ENCODE measurements around the gene DAB1.

DNA sequence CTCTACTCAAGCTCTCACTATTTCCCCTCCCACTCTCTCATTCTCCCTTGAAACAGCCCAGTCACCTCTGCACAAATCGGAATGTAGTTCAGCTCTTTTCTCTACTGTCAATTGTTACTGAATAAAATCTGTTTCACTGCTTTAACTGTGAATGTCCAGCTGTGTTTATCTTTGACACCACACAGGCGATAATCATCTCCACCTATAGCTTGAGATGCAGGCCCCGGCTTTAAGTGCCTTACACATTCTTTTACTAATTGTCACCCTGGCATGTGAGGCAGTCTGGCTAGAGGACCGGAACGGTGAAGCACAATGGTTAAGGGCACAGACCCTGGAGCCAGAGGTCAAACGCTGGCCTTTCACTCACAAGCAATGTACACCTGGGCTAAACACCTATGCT, 335.2 kb downstream of the DAB1 start:
- TF ChIP-seq POLR2A (IDR thresholded peaks at IDR 0.05) (no peak), POLR2AphosphoS5 (IDR thresholded peaks at IDR 0.05) (no peak), EP300 (IDR thresholded peaks at IDR 0.05) (no peak)
- TF ChIP-seq, protein P1, sequence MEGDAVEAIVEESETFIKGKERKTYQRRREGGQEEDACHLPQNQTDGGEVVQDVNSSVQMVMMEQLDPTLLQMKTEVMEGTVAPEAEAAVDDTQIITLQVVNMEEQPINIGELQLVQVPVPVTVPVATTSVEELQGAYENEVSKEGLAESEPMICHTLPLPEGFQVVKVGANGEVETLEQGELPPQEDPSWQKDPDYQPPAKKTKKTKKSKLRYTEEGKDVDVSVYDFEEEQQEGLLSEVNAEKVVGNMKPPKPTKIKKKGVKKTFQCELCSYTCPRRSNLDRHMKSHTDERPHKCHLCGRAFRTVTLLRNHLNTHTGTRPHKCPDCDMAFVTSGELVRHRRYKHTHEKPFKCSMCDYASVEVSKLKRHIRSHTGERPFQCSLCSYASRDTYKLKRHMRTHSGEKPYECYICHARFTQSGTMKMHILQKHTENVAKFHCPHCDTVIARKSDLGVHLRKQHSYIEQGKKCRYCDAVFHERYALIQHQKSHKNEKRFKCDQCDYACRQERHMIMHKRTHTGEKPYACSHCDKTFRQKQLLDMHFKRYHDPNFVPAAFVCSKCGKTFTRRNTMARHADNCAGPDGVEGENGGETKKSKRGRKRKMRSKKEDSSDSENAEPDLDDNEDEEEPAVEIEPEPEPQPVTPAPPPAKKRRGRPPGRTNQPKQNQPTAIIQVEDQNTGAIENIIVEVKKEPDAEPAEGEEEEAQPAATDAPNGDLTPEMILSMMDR (IDR thresholded peaks at IDR 0.05), result no peak

Measured in upper lobe of left lung (tissue), 4 donors.